ENCODE results near the gene VPS26A.

GRCh38 chr10:69088471-69088769 lies 35.6 kb upstream of the VPS26A start:
- TF ChIP-seq CTCF (IDR thresholded peaks at IDR 0.05; ENCODE audit: borderline replicate concordance, extremely low read depth, low read length, poor library complexity, severe bottlenecking) (no peak), EZH2 (IDR thresholded peaks at IDR 0.05; ENCODE audit: borderline replicate concordance, low read depth, low read length, severe bottlenecking) (no peak)

Measured in DND-41 (cell line).